Right atrium auricular region (tissue), 2 donors: ENCODE results near the gene ATP6V1F. TPM values are rescaled to one million over a fixed set of nuclear protein-coding genes. Genes with fewer than 3 reads are reported as not detected.
A peak's percentile ranks its signal among the peaks of the same experiment; 100 is the strongest.

ENCODE experiments used
- DNase-seq: peaks from one replicate; pipeline ENCODE4 v3.0.0-alpha.2; 2019; ENCODE audit warnings: low spot score
- H3K27ac ChIP-seq, 2 donors: fragments of 200-600 bp; sonication (generic); 1 replicate in 1 of 2; 2 replicates in 1 of 2; pipeline ENCODE4 v1.5.1; 2016 to 2019
- H3K27me3 ChIP-seq, 2 donors: fragments of 200-600 bp; sonication (generic); one replicate each; pipeline versions ENCODE4 v1.5.1 to v1.6.0; 2017 to 2019
- H3K36me3 ChIP-seq: fragments of 200-600 bp; sonication (generic); one replicate; pipeline ENCODE4 v1.5.1; 2016
- H3K4me1 ChIP-seq, 2 donors: fragments of 200-600 bp; sonication (generic); one replicate each; pipeline versions ENCODE4 v1.5.1 to v1.6.0; 2017 to 2019
- H3K4me3 ChIP-seq, 2 donors: fragments of 200-600 bp; sonication (generic); 1 replicate in 1 of 2; 2 replicates in 1 of 2; pipeline ENCODE4 v1.5.1; 2017 to 2019; ENCODE audit warnings: mild to moderate bottlenecking in 1 of 2, moderate library complexity in 1 of 2
- H3K9me3 ChIP-seq, 2 donors: fragments of 200-600 bp; sonication (generic); one replicate each; pipeline ENCODE4 v1.5.1; 2019
- CTCF ChIP-seq, 2 donors: fragments of 200-600 bp; sonication (generic); IDR thresholded peaks; one replicate each; pipeline ENCODE4 v1.5.1; 2019; ENCODE audit warnings: antibody characterized with exemption in 2 of 2
- total RNA-seq, 2 donors: library from RNA; depleted of rRNA; stranded (reverse); fragments of >200 nt; gene quantifications; one replicate each; pipeline ENCODE4 v1.1.0, GENCODE V29; 2016

ATP6V1F gene
- total RNA-seq, 2 donors from 2014 or later: 121 TPM

- TF ChIP-seq CTCF (IDR thresholded peaks at IDR 0.05): peak in 1 of 2 donors; percentile 44
- Histone ChIP-seq H3K4me3 (no peak overlapping the region), H3K27ac (peak overlapping the region; percentile 65 to 73), H3K27me3 (no peaks in the 10 kb centered on the region), H3K4me1 (peaks cover 0 to 51% of the 10 kb centered on the region in 2 donors), H3K9me3 (no peaks in the 10 kb centered on the region), H3K36me3 (peaks cover 37% of the 10 kb centered on the region)
- DNase-seq: no peak
Measured at GRCh38 chr7:128860158-128861073, 2.2 kb upstream of the ATP6V1F start.

GRCh38 chr7:128861957-128862570 lies 592 bp upstream of the ATP6V1F start:
- H3K27ac ChIP-seq: peak overlapping the region in 1 of 2 donors; percentile 77
- DNase-seq: no peak
- H3K4me1 ChIP-seq: peaks cover 0 to 51% of the 10 kb centered on the region in 2 donors
- peak overlapping the region; percentile 87 to 89 for H3K4me3 ChIP-seq
- H3K9me3 ChIP-seq: no peaks in the 10 kb centered on the region
- no peak for TF ChIP-seq CTCF (IDR thresholded peaks at IDR 0.05)
- H3K36me3 ChIP-seq: peaks cover 22% of the 10 kb centered on the region
- H3K27me3 ChIP-seq: no peaks in the 10 kb centered on the region

GRCh38 chr7:128863433-128863989 lies 855 bp downstream of the ATP6V1F start:
- peaks cover 14% of the 10 kb centered on the region for H3K36me3 ChIP-seq
- no peaks in the 10 kb centered on the region for H3K27me3 ChIP-seq
- H3K4me3 ChIP-seq: peak overlapping the region; percentile 87 to 89
- H3K27ac ChIP-seq: peak overlapping the region; percentile 77 to 84
- no peaks in the 10 kb centered on the region for H3K9me3 ChIP-seq
- H3K4me1 ChIP-seq: peaks cover 0 to 51% of the 10 kb centered on the region in 2 donors
- peak in 1 of 2 donors; percentile 48 for TF ChIP-seq CTCF (IDR thresholded peaks at IDR 0.05)
- DNase-seq: no peak

GRCh38 chr7:128865303-128865702 lies 2.6 kb downstream of the ATP6V1F start:
- no peak for TF ChIP-seq CTCF (IDR thresholded peaks at IDR 0.05)
- no peak overlapping the region for H3K27ac ChIP-seq
- H3K9me3 ChIP-seq: no peaks in the 10 kb centered on the region
- H3K4me1 ChIP-seq: peaks cover 0 to 50% of the 10 kb centered on the region in 2 donors
- DNase-seq: no peak
- H3K27me3 ChIP-seq: no peaks in the 10 kb centered on the region
- H3K4me3 ChIP-seq: no peak overlapping the region
- peaks cover 9% of the 10 kb centered on the region for H3K36me3 ChIP-seq

GRCh38 chr7:128865996-128866877 lies 3.6 kb downstream of the ATP6V1F start:
- Histone ChIP-seq H3K36me3 (peaks cover 9% of the 10 kb centered on the region), H3K27ac (no peak overlapping the region), H3K4me1 (peaks cover 0 to 41% of the 10 kb centered on the region in 2 donors), H3K4me3 (no peak overlapping the region), H3K27me3 (no peaks in the 10 kb centered on the region), H3K9me3 (no peaks in the 10 kb centered on the region)
- no peak for DNase-seq
- no peak for TF ChIP-seq CTCF (IDR thresholded peaks at IDR 0.05)
